ENCODE results near the gene ZNF205.
A peak's percentile ranks its signal among the peaks of the same experiment; 100 is the strongest.

ZNF205 gene

DNA sequence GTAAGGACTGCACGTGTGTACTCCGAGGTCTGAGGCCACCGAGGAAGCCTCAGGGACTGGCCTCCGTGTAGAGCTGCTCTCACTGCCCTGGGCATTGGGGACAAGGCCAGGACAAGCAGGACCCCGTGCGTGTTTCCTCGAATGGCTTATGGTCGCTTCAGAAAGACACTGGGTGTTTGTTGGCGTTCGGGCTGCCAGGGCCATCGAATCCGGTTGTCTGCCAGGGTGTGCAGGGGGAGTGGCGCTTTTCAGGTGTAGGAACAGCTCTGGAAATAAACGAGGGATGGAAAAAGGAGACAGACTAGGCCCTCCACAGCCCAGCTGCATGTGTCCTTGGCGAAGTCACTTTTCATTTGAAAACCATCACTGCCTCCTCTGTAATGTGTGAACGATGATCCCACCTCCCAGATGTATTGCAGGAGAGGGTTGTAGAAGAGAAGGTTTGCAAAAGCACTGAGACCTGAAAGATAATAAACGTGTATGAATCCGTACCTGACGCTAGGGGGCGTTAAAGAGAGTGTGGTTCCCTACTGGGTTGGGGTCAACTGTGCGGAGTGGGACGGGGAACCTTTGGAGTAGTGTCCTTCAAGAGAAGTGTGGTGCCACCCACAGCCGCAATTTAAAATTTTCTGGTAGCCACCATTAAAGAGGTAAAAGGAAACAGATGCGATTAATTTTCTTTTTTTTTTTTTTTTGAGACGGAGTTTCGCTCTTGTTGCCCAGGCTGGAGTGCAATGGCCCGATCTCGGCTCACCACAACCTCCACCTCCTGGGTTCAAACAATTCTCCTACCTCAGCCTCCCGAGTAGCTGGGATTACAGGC, 11.2 kb upstream of the ZNF205 start:
- peak; percentile 66 for DNase-seq (ENCODE audit: low read depth, low spot score)

DNA sequence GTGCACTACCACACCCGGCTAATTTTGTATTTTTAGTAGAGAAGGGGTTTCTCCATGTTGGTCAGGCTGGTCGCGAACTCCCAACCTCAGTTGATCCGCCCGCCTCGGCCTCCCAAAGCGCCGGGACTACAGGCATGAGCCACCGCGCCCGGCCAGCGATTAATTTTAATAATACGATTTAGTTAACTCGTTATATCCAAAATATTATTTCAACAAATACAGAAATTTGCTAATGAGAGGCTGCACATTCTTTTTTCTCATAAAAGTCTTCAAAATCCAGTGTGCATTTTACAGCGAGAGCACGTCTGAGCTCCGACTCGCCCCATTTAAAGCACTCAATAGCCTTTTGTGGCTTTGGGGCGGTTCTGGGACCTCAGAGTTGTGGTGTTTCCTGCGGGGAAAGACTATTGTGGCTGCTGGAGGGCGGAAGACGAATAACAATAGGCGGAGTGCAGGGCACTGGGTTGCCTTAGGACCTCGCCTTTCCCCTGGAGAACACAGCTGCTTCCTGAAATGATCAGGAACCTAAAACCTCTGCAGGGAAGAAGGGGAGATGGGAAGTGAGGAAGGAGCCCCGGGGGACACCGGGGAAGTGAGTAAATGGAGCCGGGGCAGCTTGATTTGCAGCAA, 10.4 kb upstream of the ZNF205 start:
- peak; percentile 92 for DNase-seq (ENCODE audit: low read depth, low spot score)

GRCh38 chr16:3106205-3106928, 6.0 kb upstream of the ZNF205 start:
- DNase-seq (ENCODE audit: low read depth, low spot score): peak; percentile 92

GRCh38 chr16:3112881-3113574, 642 bp downstream of the ZNF205 start:
- no peak for DNase-seq (ENCODE audit: low read depth, low spot score)

GRCh38 chr16:3113765-3114479, 1.5 kb downstream of the ZNF205 start:
- DNase-seq (ENCODE audit: low read depth, low spot score): no peak

GRCh38 chr16:3115003-3115402, 2.6 kb downstream of the ZNF205 start:
- no peak for DNase-seq (ENCODE audit: low read depth, low spot score)

DNA sequence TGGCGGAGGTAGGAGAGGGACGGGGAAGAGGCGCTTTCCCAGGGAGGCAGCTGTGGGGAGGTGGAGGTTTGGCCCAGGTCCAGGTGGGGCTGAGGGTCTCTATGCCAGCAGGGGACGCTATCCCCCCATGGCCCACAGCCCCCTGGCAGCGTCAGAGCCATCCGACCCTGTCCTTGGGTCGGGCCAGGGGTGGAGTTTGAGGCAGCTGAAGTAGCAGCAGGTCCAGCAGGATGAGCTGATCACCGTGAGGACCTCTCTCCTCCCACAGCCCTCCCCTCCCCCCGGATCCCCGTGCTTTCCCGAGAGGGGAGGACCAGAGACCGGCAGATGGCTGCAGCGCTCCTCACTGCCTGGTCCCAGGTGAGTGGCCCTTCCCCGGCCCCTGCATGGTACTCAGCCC, 3.2 kb downstream of the ZNF205 start:
- no peak for DNase-seq (ENCODE audit: low read depth, low spot score)

DNA sequence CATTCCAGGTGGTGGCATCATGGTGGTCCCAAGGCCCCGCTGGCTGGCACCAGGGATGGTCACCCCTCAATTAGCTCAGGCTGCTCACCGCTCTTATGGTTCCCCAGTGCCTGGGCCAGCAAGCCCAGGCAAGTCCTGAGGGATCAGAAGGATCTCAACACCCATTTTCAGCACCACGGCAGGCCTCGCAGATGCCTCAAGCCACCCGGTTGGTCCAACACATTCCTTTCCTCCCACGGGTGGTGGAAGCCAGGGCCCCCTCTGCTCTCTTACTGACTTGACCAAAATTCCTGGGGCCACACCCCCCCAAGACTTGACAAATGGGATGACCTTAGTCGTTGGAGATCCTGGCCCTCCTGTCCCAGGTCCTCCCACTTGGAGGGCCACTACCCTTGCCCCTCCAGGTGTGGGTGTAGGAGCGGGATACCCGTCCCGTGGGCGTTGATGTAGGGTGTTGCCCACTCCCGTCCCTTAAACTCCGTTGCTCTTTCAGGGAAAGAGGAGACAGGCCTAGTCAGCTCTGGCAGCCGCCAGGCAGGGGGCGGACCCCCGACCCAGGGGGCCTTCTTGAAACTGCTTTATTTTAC, 5.9 kb downstream of the ZNF205 start:
- DNase-seq (ENCODE audit: low read depth, low spot score): no peak

DNA sequence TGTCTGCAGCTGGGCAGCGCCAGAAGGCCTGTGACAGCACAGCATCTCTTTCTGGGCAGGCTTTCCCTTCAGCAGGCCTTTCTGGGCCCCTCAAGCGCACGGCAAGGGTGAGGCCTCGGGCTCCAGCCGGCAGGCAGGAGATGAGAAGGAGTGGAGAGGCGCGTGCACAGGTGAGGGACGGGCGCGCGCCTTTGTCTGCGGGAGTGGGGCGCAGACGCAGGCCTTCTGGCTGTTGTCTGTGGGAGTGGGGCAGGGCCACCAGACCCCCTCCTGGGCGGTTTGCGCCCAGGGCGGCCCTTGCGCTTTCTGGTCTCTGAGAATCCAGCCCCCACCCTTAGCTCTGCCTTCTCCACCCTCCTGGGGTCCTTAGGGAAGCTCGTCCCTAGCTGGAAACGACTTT, 6.5 kb downstream of the ZNF205 start:
- no peak for DNase-seq (ENCODE audit: low read depth, low spot score)

DNA sequence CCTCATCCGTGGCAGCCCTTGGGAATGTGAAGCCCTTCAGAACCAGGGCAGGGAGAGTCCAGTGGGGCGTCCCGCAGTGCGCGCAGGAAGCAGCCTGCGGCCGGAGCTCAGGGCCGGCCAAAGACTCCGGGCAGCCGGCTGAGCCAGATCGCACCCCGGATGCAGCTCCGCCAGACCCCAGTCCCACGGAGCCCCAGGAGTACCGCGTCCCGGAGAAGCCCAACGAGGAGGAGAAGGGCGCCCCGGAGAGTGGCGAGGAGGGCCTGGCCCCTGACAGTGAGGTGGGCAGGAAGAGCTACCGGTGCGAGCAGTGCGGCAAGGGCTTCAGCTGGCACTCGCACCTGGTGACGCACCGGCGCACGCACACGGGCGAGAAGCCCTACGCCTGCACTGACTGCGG, 6.9 kb downstream of the ZNF205 start:
- DNase-seq (ENCODE audit: low read depth, low spot score): no peak

GRCh38 chr16:3119701-3120408, 7.5 kb downstream of the ZNF205 start:
- no peak for DNase-seq (ENCODE audit: low read depth, low spot score)

GRCh38 chr16:3120435-3120834, 8.0 kb downstream of the ZNF205 start:
- DNase-seq (ENCODE audit: low read depth, low spot score): no peak

DNA sequence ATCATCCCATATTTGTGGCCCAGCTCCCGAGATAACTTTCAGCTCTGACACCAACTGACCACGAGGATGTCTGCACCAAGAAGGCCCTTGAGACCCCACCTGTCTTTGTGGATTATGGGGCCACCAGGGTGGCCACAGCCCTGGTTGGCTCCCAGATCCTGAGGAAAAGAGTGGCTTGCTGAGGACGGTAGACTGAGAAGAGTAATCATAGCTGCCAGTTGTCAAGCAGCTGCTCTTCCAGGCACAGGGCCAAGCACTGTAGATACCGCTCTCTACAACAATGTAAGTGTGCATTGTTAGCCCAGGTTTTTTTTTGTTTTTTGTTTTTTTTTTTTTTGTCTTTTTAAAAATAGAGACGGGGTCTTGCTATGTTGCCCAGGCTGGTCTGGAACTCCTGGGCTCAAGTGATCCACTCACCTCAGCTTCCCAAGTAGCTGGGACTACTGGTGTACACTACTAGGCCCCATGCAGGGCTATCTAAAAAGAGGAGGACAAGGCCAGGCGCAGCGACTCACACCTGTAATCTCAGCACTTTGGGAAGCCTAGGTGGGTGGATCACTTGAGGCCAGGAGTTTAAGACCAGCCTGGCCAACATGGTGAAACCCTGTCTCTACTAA, 9.6 kb downstream of the ZNF205 start:
- DNase-seq (ENCODE audit: low read depth, low spot score): no peak

DNA sequence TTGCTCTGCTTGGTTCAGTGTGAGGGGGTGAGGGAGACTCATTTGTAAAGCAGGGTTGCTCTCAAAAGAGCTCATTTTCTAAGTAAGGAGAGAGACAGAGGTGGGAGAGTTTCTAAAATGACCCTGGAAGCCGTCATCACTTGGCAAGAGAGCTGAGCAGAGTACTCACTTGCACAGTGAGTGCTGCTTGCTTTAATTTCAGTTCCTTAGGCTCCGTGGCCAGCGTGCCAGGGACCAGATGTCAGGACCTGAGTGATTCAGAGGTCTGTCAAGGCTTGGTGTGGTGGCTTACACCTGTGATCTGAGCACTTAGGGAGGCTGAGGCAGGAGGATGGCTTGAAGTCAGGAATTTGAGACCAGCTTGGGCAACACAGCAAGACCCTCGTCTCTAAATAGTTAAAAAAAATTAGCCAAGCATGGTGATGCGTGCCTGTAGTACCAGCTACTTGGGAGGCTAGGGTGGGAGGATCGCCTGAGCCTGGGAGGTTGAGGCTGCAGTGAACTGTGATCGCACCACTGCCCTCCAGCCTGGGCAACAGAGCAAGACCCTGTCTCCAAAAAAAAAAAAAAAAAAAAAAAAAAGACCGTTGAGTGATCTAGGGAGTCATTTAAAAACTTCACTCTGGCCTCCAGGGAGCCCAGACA, 10.7 kb downstream of the ZNF205 start:
- DNase-seq (ENCODE audit: low read depth, low spot score): no peak

DNA sequence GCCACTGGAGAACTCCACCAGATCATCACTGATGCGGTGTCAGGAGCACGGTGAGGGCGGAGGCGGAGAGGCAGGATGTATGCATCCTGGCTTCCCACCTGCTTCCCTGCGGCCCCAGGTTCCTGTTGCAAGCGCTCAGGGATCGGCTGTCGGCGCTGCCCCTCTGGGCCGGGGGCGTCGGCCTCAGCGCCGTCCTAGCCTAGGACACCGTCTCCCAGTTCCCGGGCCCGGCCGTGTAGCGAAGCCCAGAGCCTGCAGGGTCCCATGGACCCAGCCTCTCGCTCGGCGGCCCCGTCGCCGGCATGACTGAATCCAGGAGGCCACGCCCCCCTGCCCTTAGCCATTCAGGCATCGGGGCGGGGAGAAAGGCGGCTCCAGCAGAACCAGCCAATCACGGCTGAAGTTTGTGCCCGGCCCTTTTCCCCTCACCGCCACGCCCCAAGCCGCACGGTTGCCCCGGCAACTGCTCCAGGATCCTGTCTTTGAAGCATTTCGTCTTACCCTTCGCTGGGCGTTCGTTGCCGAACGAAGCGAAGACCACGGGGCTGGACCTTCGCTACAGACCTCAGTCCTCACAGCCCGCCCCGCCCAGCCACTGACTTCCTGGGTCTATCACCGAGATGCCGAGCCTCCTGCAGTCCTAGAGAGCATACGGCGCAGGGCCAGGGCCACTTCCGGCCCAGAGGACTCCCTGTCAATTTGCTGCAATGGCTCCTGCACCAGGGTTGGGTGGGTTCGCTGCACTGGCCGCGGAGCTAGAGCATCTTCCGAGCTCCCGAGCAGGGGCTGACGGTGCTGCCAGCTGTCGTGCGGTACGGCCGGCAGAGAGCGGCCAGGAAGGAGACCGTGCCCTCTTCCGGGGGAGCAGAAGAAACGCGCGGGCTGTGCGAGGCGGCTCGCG, 11.8 kb downstream of the ZNF205 start:
- DNase-seq (ENCODE audit: low read depth, low spot score): peak; percentile 99

DNA sequence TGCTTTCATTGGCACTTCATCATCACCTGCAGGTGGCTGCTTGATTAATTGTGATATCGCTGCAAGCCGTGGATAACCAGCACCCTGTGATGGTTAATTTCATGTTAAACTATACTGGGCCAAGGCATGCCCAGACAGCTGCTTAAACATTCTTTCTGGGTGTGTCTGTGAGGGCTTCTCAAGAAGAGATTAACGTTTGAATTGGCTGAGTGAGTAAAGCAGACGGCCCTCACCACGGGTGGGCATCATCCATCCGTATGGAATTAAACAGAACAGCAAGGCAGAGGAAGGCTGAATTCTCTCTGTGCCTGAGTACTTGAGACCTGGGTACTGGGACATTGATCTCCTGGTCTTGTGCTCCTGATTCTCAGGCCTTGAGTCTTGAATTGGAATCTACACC, 15.4 kb downstream of the ZNF205 start:
- no peak for DNase-seq (ENCODE audit: low read depth, low spot score)

- peak; percentile 86 for DNase-seq (ENCODE audit: low read depth, low spot score)
Observed at GRCh38 chr16:3129137-3130131, 17.0 kb downstream of the ZNF205 start.

Measured in ELF-1 (cell line).